A673 (cell line): ENCODE results near the gene BIRC7. TPM values are rescaled to one million over a fixed set of nuclear protein-coding genes. Genes with fewer than 3 reads are reported as not detected.

Source experiments
- BruUV-seq: library from RNA; stranded (reverse); fragments of 400-500 nt; replicated peaks from 2 replicates; lab custom pipeline; 2021; lab: Mats Ljungman, UMichigan
- CTCF ChIA-PET: fragments of 300-600 bp; sonication (Branson Sonifier 250); formaldehyde crosslinking; loops from one replicate; lab custom pipeline; 2022; ENCODE audit warnings: antibody characterized with exemption; lab: Charles Lee
- POLR2A ChIA-PET: fragments of 300-600 bp; sonication (Branson Sonifier 250); formaldehyde crosslinking; loops from one replicate; lab custom pipeline; 2022; ENCODE audit warnings: antibody characterized with exemption; ENCODE audit not compliant: low non-redundant PET; lab: Charles Lee
- DNase-seq: peaks from one replicate; pipeline ENCODE4 v3.0.0-alpha.2; 2015; ENCODE audit warnings: low spot score
- H3K27ac ChIP-seq: fragments of 200-600 bp; sonication (generic); 2 replicates; pipeline ENCODE4 v1.5.1; 2016; ENCODE audit warnings: mixed run types, low read depth, mild to moderate bottlenecking, mixed read lengths, antibody characterized with exemption, low read length; ENCODE audit not compliant: poor library complexity, severe bottlenecking
- H3K27me3 ChIP-seq: fragments of 200-600 bp; sonication (generic); replicated peaks from 2 replicates; pipeline ENCODE4 v1.6.1; 2017; ENCODE audit warnings: mixed run types, low read depth, mild to moderate bottlenecking, mixed read lengths, antibody characterized with exemption, low read length; ENCODE audit not compliant: insufficient read depth, poor library complexity
- H3K36me3 ChIP-seq: fragments of 200-600 bp; sonication (generic); 2 replicates; pipeline ENCODE4 v1.6.1; 2016; ENCODE audit warnings: mixed run types, mild to moderate bottlenecking, mixed read lengths, antibody characterized with exemption, low read length; ENCODE audit not compliant: insufficient read depth, poor library complexity, severe bottlenecking
- H3K4me1 ChIP-seq: fragments of 200-600 bp; sonication (generic); 2 replicates; pipeline ENCODE4 v1.6.1; 2017; ENCODE audit warnings: mixed run types, mild to moderate bottlenecking, mixed read lengths, antibody characterized with exemption, low read length; ENCODE audit not compliant: insufficient read depth, poor library complexity, severe bottlenecking
- H3K4me3 ChIP-seq: fragments of 200-600 bp; sonication (generic); 2 replicates; pipeline ENCODE4 v1.5.1; 2016; ENCODE audit warnings: low read depth, mixed run types, mild to moderate bottlenecking, mixed read lengths, low read length; ENCODE audit not compliant: poor library complexity, severe bottlenecking
- H3K9me3 ChIP-seq: fragments of 200-600 bp; sonication (generic); 2 replicates; pipeline ENCODE4 v1.6.1; 2016; ENCODE audit warnings: mixed run types, low read depth, mild to moderate bottlenecking, mixed read lengths, antibody characterized with exemption, low read length; ENCODE audit not compliant: poor library complexity, severe bottlenecking
- EZH2 ChIP-seq: fragments of 200-600 bp; sonication (generic); IDR thresholded peaks from 2 replicates; pipeline ENCODE4 v1.6.1; 2017; ENCODE audit warnings: borderline replicate concordance, low read depth, mild to moderate bottlenecking, mixed read lengths, antibody characterized with exemption, low read length; ENCODE audit not compliant: poor library complexity, severe bottlenecking
- intact Hi-C: fragments of 100-400 bp; cut with micrococcal nuclease; formaldehyde crosslinking; loops from one replicate; pipeline ENCODE4 v1.10.0; 2022; ENCODE audit not compliant: unreplicated experiment
- total RNA-seq: library from RNA; stranded (reverse); gene quantifications from 2 replicates; pipeline ENCODE4 v1.2.3, GENCODE V29; 2021
- TF ChIP-seq, protein P1 (sequence below): fragments of 300-800, 200-600 bp; sonication (generic); conservative IDR thresholded peaks from 2 replicates; pipeline ENCODE4 v1.5.1; 2017; ENCODE audit warnings: low read depth, mild to moderate bottlenecking, antibody characterized with exemption, low read length, moderate library complexity, mixed read lengths

BIRC7 gene
- total RNA-seq, 1 experiment from 2014 or later: not detected

DNA sequence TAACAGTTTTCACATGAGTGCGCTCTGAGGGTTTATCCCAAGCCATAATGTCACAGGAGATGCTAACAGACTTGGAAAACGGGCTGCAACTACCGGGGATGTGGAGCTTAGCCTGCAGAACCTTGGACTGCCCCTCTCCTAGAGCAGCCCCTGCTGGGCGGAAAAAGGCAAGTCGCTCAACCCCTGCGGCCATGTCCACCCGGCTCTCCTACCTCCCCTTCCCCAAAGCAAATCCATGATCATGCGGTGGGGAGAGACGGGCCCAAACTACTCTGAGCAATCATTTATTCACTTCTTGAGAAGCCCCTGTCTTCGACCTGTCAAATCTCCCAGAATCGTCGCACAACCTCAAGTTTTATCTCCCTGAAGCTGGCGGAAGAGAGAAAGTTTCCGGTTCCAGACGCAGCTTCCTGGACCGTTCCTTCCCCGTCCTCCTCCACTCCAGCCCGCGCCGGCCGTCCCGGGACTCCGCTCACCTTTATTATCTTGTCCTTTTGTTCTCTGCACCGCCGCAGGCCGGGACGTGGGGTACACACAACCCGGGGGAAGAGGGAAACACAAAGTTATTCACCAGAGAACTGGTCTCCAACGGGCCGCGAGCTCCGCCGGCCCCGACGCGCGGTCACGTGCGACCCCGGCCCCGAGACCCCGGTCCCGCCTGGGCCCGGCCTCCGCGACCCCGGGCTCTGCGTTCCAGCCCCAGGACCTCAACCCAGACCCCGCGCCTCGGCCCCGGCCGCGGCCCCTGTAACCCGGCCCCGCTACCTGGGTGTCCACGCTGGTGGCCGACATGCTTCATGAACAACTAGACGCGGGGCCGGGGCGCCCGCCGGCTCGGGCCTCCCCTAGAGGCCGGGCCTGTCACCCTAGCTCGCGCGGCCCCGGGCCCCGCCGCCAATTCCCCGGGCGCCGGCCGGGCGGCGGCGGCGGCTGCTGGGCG, 20.3 kb upstream of the BIRC7 start:
- DNase-seq: peak; percentile 29
- Histone ChIP-seq H3K27ac (peak overlapping the region; percentile 87), H3K9me3 (no peaks in the 10 kb centered on the region), H3K27me3 (peaks cover 4% of the 10 kb centered on the region), H3K4me1 (no peaks in the 10 kb centered on the region), H3K36me3 (peaks cover 40% of the 10 kb centered on the region), H3K4me3 (peak overlapping the region; percentile 85)
- ChIA-PET POLR2A (no interaction called here), CTCF (interaction anchor here (0.6 kb wide), 1 partner anchor 243 kb away, joined by 3 read pairs; no protein-coding TSS in a partner anchor)
- BruUV-seq: TSS peak; percentile 49
- intact Hi-C loops: no loop called here
- no peak for TF ChIP-seq EZH2
- TF ChIP-seq, protein P1, sequence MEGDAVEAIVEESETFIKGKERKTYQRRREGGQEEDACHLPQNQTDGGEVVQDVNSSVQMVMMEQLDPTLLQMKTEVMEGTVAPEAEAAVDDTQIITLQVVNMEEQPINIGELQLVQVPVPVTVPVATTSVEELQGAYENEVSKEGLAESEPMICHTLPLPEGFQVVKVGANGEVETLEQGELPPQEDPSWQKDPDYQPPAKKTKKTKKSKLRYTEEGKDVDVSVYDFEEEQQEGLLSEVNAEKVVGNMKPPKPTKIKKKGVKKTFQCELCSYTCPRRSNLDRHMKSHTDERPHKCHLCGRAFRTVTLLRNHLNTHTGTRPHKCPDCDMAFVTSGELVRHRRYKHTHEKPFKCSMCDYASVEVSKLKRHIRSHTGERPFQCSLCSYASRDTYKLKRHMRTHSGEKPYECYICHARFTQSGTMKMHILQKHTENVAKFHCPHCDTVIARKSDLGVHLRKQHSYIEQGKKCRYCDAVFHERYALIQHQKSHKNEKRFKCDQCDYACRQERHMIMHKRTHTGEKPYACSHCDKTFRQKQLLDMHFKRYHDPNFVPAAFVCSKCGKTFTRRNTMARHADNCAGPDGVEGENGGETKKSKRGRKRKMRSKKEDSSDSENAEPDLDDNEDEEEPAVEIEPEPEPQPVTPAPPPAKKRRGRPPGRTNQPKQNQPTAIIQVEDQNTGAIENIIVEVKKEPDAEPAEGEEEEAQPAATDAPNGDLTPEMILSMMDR: 0 out of 2 replicates have a peak, but pooled peaks have one; percentile 22

- H3K36me3 ChIP-seq: peaks cover 33% of the 10 kb centered on the region
- intact Hi-C loops: no loop called here
- peaks cover 12% of the 10 kb centered on the region for H3K27me3 ChIP-seq
- H3K4me1 ChIP-seq: no peaks in the 10 kb centered on the region
- no peak for TF ChIP-seq EZH2
- TF ChIP-seq, protein P1: no peak
- DNase-seq: peak; percentile 97
- CTCF ChIA-PET: no interaction called here
- no peaks in the 10 kb centered on the region for H3K9me3 ChIP-seq
- TSS peak; percentile 79 for BruUV-seq
- peak within 1 kb of the TSS; percentile 87 for H3K27ac ChIP-seq
- H3K4me3 ChIP-seq: peak within 1 kb of the TSS; percentile 85
- POLR2A ChIA-PET: no interaction called here
Observed at GRCh38 chr20:63216041-63216848, 19.5 kb upstream of the BIRC7 start, which contains the start of gene YTHDF1. YTHDF1 (minus strand) TSS chr20:63216131; CDS start chr20:63215892, 239 bp downstream.

DNA sequence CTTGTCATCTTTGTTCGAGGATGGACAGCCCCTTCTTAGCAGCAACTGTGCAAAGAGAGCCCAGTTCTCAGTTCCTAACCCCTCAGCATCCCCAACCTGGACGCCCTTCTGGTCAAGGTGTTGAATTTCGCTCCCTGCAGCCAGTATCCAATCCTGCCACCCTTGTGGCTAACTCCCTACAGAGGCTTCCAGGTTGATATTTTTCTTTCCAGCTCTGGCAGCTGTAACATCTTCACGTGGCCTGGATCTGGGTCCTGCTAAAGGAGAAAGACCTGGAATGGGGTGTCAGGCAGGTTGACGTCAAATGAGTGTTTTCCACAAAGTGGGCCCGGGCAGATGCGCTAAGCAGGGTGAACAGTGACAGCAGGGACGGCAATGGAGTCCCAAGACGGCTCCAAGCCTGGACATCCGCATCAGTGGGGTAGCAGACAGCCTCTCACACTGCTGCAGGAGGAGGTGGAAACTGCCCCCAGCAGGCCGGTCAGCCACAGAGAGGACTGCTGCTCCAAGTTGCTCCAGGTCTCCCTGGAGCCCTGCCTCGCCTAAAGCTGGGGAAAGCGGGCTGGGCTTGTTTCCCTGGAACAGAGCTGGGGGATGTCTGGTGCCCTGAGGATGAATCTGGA, 18.7 kb upstream of the BIRC7 start:
- CTCF ChIA-PET: no interaction called here
- intact Hi-C loops: no loop called here
- no TSS peak for BruUV-seq

More for the DNA sequence above, 18.7 kb upstream of the BIRC7 start:
- Histone ChIP-seq H3K27me3 (peaks cover 14% of the 10 kb centered on the region), H3K9me3 (no peaks in the 10 kb centered on the region), H3K4me1 (no peaks in the 10 kb centered on the region), H3K27ac (peak overlapping the region; percentile 81), H3K4me3 (peak overlapping the region; percentile 85), H3K36me3 (peaks cover 28% of the 10 kb centered on the region)
- POLR2A ChIA-PET: no interaction called here
- TF ChIP-seq, protein P1: no peak
- TF ChIP-seq EZH2: no peak
- DNase-seq: no peak
